ENCODE measurements around the gene TMEM178B. TPM values are rescaled to one million over a fixed set of nuclear protein-coding genes. Genes with fewer than 3 reads are reported as not detected.

The TMEM178B gene
- total and polyA plus RNA-seq, 2 donors (not counting 1 experiment from before 2014, with no cell fraction given) = 0.28 to 0.96 TPM

DNA sequence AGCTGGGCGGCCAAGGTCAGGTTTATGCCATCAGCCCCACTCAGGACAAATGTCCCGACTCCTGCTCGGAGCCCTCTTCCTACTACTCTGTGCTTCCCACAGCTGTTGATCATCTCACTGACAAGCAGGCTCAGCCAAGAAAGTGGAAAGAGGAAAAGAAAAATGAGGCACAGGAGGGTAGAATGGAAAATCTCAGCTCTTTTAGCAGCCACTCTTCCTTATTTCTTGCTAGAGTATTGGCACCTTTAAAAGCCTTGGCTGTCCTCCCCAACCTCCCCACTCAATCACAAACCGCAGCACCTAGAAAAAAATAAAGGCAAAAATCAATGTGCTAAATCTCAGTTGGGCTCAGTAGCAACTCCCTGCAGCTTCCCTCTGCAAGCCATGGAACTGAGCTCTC is 442.1 kb downstream of the TMEM178B start:
- Mint-ChIP-seq H3K27me3 (peaks cover 41% of the 10 kb centered on the region), H3K4me3 (no peak overlapping the region), H3K9me3 (ENCODE audit: insufficient read depth) (no peaks in the 10 kb centered on the region), H3K4me1 (peaks cover 15% of the 10 kb centered on the region), H3K27ac (no peak overlapping the region)
- H3K4me2 ChIP-seq (replicated peaks; ENCODE audit: low read depth, low read length, poor library complexity, severe bottlenecking) = no peak overlapping the region
- no peak for ATAC-seq (ENCODE audit: low read depth)
- no peak overlapping the region for H3K9ac ChIP-seq (ENCODE audit: low read length)
- peaks cover 0 to 6% (median 0%) of the 10 kb centered on the region in 3 donors for H3K9me3 ChIP-seq (ENCODE audit: control extremely low read depth in 1 of 3, control insufficient read depth in 2 of 3, insufficient read depth in 1 of 3, low read length in 2 of 3)
- no peak for DNase-seq
- ChIA-PET CTCF (no interaction called here), POLR2A (no interaction called here)
- H3K79me2 ChIP-seq (ENCODE audit: control insufficient read depth, insufficient read depth, low read length) = no peaks in the 10 kb centered on the region
- no peaks in the 10 kb centered on the region for H4K20me1 ChIP-seq (ENCODE audit: control insufficient read depth, insufficient read depth, low read length, poor library complexity, severe bottlenecking)
- H3K4me3 ChIP-seq (ENCODE audit: control extremely low read depth in 1 of 5, extremely low read depth in 1 of 5, insufficient read depth in 1 of 5, low read depth in 2 of 5, low read length in 4 of 5) = no peak overlapping the region
- intact Hi-C loops (cut with micrococcal nuclease) = no loop called here
- peaks cover 12 to 13% of the 10 kb centered on the region in 2 donors for H3K4me1 ChIP-seq (ENCODE audit: control insufficient read depth in 2 of 2, insufficient read depth in 2 of 2, low read length in 2 of 2)
- no peak overlapping the region for H3K27ac ChIP-seq (ENCODE audit: low read length in 2 of 2)
- no peak overlapping the region for H2AFZ ChIP-seq (ENCODE audit: insufficient read depth, low read depth, low read length, poor library complexity, severe bottlenecking)
- H3K36me3 ChIP-seq (replicated peaks in 1 of 2; ENCODE audit: control extremely low read depth in 1 of 2, control insufficient read depth in 1 of 2, extremely low read depth in 1 of 2, insufficient read depth in 2 of 2, low read length in 1 of 2) = no peaks in the 10 kb centered on the region
- WGBS (ENCODE audit: insufficient coverage) = 67% methylated on average over 1 of the region's 4 CpGs
- TF ChIP-seq EZH2 (IDR thresholded peaks at IDR 0.05; ENCODE audit: borderline replicate concordance, insufficient read depth, low read depth, low read length, poor library complexity, severe bottlenecking) = no peak
- TF ChIP-seq CTCF (IDR thresholded peaks at IDR 0.05) = no peak
- H3K27me3 ChIP-seq (replicated peaks in 1 of 4; ENCODE audit: control extremely low read depth in 1 of 4, control insufficient read depth in 3 of 4, insufficient read depth in 4 of 4, low read length in 3 of 4) = peaks cover 0 to 17% (median 13%) of the 10 kb centered on the region in 4 experiments

GRCh38 chr7:141519623-141520022 is 445.8 kb downstream of the TMEM178B start:
- Mint-ChIP-seq H3K4me3 (no peak overlapping the region), H3K27me3 (peaks cover 22% of the 10 kb centered on the region), H3K4me1 (no peaks in the 10 kb centered on the region), H3K27ac (no peak overlapping the region), H3K9me3 (ENCODE audit: insufficient read depth) (no peaks in the 10 kb centered on the region)
- TF ChIP-seq CTCF (IDR thresholded peaks at IDR 0.05) (no peak), EZH2 (IDR thresholded peaks at IDR 0.05; ENCODE audit: borderline replicate concordance, insufficient read depth, low read depth, low read length, poor library complexity, severe bottlenecking) (no peak)
- H3K36me3 ChIP-seq (replicated peaks in 1 of 2; ENCODE audit: control extremely low read depth in 1 of 2, control insufficient read depth in 1 of 2, extremely low read depth in 1 of 2, insufficient read depth in 2 of 2, low read length in 1 of 2) = no peaks in the 10 kb centered on the region
- no peak for DNase-seq
- ChIA-PET POLR2A (no interaction called here), CTCF (interaction anchor here (2.4 kb wide), 1 partner anchor 14 kb away, joined by 9 read pairs; no protein-coding TSS in a partner anchor)
- H3K4me1 ChIP-seq (ENCODE audit: control insufficient read depth in 2 of 2, insufficient read depth in 2 of 2, low read length in 2 of 2) = no peaks in the 10 kb centered on the region
- peaks cover 0 to 3% (median 0%) of the 10 kb centered on the region in 3 donors for H3K9me3 ChIP-seq (ENCODE audit: control extremely low read depth in 1 of 3, control insufficient read depth in 2 of 3, insufficient read depth in 1 of 3, low read length in 2 of 3)
- ATAC-seq (ENCODE audit: low read depth) = no peak
- intact Hi-C loops (cut with micrococcal nuclease) = no loop called here
- no peaks in the 10 kb centered on the region for H4K20me1 ChIP-seq (ENCODE audit: control insufficient read depth, insufficient read depth, low read length, poor library complexity, severe bottlenecking)
- no peak overlapping the region for H3K4me3 ChIP-seq (ENCODE audit: control extremely low read depth in 1 of 5, extremely low read depth in 1 of 5, insufficient read depth in 1 of 5, low read depth in 2 of 5, low read length in 4 of 5)
- H3K9ac ChIP-seq (ENCODE audit: low read length) = no peak overlapping the region
- H3K27me3 ChIP-seq (replicated peaks in 1 of 4; ENCODE audit: control extremely low read depth in 1 of 4, control insufficient read depth in 3 of 4, insufficient read depth in 4 of 4, low read length in 3 of 4) = peaks cover 0 to 6% (median 2%) of the 10 kb centered on the region in 4 experiments
- H2AFZ ChIP-seq (ENCODE audit: insufficient read depth, low read depth, low read length, poor library complexity, severe bottlenecking) = no peak overlapping the region
- no peak overlapping the region for H3K4me2 ChIP-seq (replicated peaks; ENCODE audit: low read depth, low read length, poor library complexity, severe bottlenecking)
- H3K27ac ChIP-seq (ENCODE audit: low read length in 2 of 2) = no peak overlapping the region
- WGBS (ENCODE audit: insufficient coverage) = 93% methylated on average over 3 of the region's 4 CpGs
- H3K79me2 ChIP-seq (ENCODE audit: control insufficient read depth, insufficient read depth, low read length) = no peaks in the 10 kb centered on the region

Measured in B cell (primary cell).